GM19397 (cell line): ENCODE data around the gene KLF6.

Experiments used
- ATAC-seq: cut with Tn5 transposase; IDR thresholded peaks from one replicate; pipeline ENCODE4 v1.9.1; 2021; ENCODE audit warnings: mild to moderate bottlenecking, moderate library complexity; ENCODE audit not compliant: unreplicated experiment

KLF6 gene

GRCh38 chr10:3775696-3776551, 9.1 kb downstream of the KLF6 start:
- no peak for ATAC-seq

- no peak for ATAC-seq
Observed at GRCh38 chr10:3774814-3775695, 10.0 kb downstream of the KLF6 start.

GRCh38 chr10:3774018-3774813, 10.8 kb downstream of the KLF6 start:
- no peak for ATAC-seq

- no peak for ATAC-seq
Observed at GRCh38 chr10:3773460-3774017, 11.5 kb downstream of the KLF6 start.

- ATAC-seq, result no peak
Observed at GRCh38 chr10:3772361-3773171, 12.4 kb downstream of the KLF6 start.

- no peak for ATAC-seq
Observed at GRCh38 chr10:3770611-3771110, 14.3 kb downstream of the KLF6 start.

- no peak for ATAC-seq
Observed at GRCh38 chr10:3769556-3769955, 15.5 kb downstream of the KLF6 start.

GRCh38 chr10:3766046-3766756, 18.8 kb downstream of the KLF6 start:
- ATAC-seq, result no peak

GRCh38 chr10:3765146-3765545, 19.9 kb downstream of the KLF6 start:
- no peak for ATAC-seq

- ATAC-seq, result no peak
Observed at GRCh38 chr10:3764626-3765112, 20.3 kb downstream of the KLF6 start.

- no peak for ATAC-seq
Observed at GRCh38 chr10:3763852-3764625, 21.0 kb downstream of the KLF6 start.

- no peak for ATAC-seq
Observed at GRCh38 chr10:3763035-3763456, 22.0 kb downstream of the KLF6 start.

- no peak for ATAC-seq
Observed at GRCh38 chr10:3762309-3762708, 22.7 kb downstream of the KLF6 start.

GRCh38 chr10:3761904-3762303, 23.1 kb downstream of the KLF6 start:
- no peak for ATAC-seq

- ATAC-seq, result peak; percentile 39
Observed at GRCh38 chr10:3761021-3761686, 23.9 kb downstream of the KLF6 start.

GRCh38 chr10:3760083-3760482, 24.9 kb downstream of the KLF6 start:
- no peak for ATAC-seq

GRCh38 chr10:3759397-3759796, 25.6 kb downstream of the KLF6 start:
- ATAC-seq, result no peak
